C4-2B (cell line): ENCODE results near the gene FGFBP2.

Source experiments
- H3K27ac ChIP-seq: fragments of 450-650 bp; 2 replicates; pipeline ENCODE4 v1.5.1; 2017
- CTCF ChIP-seq: fragments of 450-650 bp; conservative IDR thresholded peaks from 2 replicates; pipeline ENCODE4 v1.5.1; 2017; ENCODE audit warnings: mild to moderate bottlenecking
- ZFX ChIP-seq: fragments of 450-650 bp; IDR thresholded peaks from 2 replicates; pipeline ENCODE4 v1.6.1; 2017

FGFBP2 gene

GRCh38 chr4:15986907-15987306 is 23.9 kb upstream of the FGFBP2 start:
- H3K27ac ChIP-seq: no peak overlapping the region

GRCh38 chr4:15983610-15984009 is 20.6 kb upstream of the FGFBP2 start:
- TF ChIP-seq CTCF: no peak
- TF ChIP-seq ZFX: no peak
- H3K27ac ChIP-seq: no peak overlapping the region

More at GRCh38 chr4:15986907-15987306, 23.9 kb upstream of the FGFBP2 start:
- TF ChIP-seq CTCF: no peak
- TF ChIP-seq ZFX: no peak

GRCh38 chr4:15982842-15983524 is 20.0 kb upstream of the FGFBP2 start:
- TF ChIP-seq CTCF (no peak), ZFX (no peak)

GRCh38 chr4:15976456-15977447 is 13.8 kb upstream of the FGFBP2 start:
- no peak overlapping the region for H3K27ac ChIP-seq
- no peak for TF ChIP-seq ZFX
- no peak for TF ChIP-seq CTCF

More at GRCh38 chr4:15982842-15983524, 20.0 kb upstream of the FGFBP2 start:
- H3K27ac ChIP-seq: no peak overlapping the region

DNA sequence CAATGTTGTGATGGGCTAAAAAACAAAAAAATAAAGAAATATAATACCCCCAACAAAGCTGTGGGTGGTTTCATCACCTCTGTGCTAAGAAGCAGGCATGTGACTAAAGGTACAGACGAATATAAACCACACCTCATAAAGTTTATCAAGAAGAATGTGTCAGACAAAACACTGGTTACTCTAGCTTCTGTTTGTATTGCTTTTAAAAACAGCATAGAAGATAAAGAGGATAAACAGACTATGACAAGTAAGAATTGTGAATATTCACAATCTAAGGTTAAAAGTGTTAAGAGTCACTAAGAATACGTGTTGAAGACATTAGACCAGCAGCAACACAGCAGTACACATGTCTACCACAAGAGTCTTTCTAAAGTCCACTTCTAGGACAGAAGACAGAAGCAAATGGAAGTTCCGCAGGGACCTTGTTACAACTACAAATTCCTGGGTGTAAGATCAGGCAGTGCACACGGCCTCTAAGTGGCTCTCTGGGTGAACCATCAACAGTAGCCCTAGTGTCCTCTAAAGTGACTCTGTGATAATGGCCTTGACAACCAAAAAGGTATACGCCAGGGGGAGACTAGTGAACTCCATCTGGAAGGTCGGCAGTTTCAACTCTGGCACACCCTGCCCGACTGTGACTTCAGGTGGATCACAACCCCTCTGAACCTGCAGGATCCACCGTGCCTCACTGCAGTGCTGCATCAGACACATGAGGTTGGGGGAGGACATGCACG is 8.3 kb upstream of the FGFBP2 start:
- no peak overlapping the region for H3K27ac ChIP-seq

GRCh38 chr4:15968551-15969300 is 5.8 kb upstream of the FGFBP2 start:
- H3K27ac ChIP-seq: no peak overlapping the region
- TF ChIP-seq ZFX: no peak
- TF ChIP-seq CTCF: no peak

More for the DNA sequence above, 8.3 kb upstream of the FGFBP2 start:
- no peak for TF ChIP-seq ZFX
- no peak for TF ChIP-seq CTCF
